ENCODE measurements around the gene NHERF1.

DNA sequence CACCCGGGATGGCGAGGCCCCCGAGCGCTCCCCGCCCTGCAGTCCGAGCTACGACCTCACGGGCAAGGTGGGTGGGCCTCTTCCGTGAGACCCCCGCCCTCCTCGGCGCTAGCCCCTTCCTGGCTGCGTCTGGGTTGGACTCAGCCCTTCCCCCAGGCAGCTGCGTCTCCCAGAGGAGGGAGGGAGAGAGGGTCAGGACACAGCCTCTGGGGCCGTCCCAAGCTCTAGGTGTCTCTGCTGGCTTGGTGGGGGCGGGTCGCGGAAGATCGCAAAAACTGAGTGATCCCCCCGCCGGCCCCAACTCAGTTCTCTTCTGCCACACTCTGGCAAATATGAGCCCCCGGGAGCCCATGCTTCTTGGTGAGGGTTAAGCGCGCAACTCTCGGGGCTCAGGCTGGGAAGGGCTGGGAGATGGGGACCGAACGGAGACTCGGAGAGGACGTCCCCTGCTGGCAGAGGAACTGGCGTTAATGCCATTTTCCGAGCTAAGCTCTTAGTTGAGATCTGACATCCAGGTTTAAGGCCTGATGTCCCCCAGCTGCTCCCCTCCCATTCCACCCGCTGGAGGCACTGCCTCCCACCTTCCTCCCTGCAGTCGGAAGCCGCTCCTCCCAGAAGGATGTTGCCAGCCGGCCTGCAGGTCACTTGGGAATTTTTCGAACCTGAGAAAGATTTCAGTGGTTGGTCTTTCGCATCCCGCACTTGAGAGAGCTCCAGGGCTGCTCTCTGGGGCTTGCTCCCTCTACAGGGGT is 11.0 kb upstream of the NHERF1 start:
- TF ChIP-seq, protein P1, sequence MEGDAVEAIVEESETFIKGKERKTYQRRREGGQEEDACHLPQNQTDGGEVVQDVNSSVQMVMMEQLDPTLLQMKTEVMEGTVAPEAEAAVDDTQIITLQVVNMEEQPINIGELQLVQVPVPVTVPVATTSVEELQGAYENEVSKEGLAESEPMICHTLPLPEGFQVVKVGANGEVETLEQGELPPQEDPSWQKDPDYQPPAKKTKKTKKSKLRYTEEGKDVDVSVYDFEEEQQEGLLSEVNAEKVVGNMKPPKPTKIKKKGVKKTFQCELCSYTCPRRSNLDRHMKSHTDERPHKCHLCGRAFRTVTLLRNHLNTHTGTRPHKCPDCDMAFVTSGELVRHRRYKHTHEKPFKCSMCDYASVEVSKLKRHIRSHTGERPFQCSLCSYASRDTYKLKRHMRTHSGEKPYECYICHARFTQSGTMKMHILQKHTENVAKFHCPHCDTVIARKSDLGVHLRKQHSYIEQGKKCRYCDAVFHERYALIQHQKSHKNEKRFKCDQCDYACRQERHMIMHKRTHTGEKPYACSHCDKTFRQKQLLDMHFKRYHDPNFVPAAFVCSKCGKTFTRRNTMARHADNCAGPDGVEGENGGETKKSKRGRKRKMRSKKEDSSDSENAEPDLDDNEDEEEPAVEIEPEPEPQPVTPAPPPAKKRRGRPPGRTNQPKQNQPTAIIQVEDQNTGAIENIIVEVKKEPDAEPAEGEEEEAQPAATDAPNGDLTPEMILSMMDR (IDR thresholded peaks at IDR 0.05), result peak; percentile 58
- no peak for TF ChIP-seq EZH2 (IDR thresholded peaks at IDR 0.05; ENCODE audit: borderline replicate concordance, insufficient read depth, low read depth, low read length, poor library complexity, severe bottlenecking)
